ENCODE data around the gene NEDD8.

NEDD8 gene

DNA sequence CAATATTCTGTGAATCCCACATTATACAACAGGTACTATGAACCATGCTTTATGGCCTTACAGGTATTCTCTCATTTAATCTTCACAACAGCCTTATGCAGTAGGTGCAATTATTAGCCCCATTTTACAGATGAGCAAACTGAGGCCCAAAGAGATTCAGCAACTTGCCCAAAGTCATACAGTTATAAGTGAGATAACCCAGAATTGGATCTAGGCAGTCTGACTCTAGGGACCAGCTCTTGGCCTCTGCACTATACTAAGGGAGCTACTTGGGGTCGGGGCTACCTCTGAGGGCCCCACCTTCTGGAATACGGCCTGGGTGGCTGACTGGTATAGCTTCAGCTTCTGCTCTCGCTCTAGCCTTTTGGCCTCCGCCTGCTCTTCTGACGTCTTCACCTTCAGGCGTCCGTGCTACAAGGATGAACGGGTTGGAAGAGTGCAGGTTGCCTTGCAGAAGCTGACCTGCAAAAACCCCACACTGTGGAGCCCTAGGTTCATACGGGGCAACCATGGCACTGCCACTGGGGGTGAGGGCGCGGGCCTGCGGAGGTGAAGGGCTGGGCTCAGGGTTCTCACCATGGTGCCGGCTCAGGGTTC lies 38.5 kb upstream of the NEDD8 start:
- H3K4me3 ChIP-seq (ENCODE audit: low read depth, low read length): peak overlapping the region; percentile 67
- TF ChIP-seq, protein P1, sequence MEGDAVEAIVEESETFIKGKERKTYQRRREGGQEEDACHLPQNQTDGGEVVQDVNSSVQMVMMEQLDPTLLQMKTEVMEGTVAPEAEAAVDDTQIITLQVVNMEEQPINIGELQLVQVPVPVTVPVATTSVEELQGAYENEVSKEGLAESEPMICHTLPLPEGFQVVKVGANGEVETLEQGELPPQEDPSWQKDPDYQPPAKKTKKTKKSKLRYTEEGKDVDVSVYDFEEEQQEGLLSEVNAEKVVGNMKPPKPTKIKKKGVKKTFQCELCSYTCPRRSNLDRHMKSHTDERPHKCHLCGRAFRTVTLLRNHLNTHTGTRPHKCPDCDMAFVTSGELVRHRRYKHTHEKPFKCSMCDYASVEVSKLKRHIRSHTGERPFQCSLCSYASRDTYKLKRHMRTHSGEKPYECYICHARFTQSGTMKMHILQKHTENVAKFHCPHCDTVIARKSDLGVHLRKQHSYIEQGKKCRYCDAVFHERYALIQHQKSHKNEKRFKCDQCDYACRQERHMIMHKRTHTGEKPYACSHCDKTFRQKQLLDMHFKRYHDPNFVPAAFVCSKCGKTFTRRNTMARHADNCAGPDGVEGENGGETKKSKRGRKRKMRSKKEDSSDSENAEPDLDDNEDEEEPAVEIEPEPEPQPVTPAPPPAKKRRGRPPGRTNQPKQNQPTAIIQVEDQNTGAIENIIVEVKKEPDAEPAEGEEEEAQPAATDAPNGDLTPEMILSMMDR (IDR thresholded peaks at IDR 0.05; ENCODE audit: borderline replicate concordance, insufficient read depth, low read depth, low read length): no peak

DNA sequence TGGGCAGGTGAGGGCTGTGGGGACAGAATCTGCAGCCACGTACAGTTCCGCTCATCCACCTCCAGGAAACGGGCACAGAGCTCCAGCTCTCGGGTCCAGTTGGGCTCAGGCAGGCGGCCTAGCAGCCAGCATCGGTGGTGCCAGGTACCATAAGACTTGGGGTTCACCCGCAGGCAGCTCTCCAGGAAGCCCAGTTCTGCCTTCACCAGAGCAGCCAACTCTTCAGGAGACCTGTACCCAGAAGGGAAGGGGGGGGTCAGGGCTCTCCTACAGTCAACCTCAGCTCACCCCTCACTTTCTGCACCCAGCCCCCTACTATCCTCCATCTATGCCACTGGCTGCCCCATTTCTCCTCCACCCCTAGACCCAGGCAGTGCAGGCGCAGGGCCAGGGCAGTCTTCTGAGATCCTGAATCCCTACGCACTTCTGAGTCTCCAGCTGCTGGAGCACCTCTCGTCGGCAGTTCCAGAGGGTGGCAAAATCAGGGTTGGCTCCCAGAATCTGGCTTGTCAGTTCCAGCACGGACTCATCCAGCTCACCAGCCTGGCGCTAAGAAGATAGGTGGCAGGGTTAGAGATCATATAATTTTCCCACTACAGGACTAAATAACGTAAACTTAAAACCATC lies 37.9 kb upstream of the NEDD8 start:
- H3K4me3 ChIP-seq (ENCODE audit: low read depth, low read length): no peak overlapping the region
- TF ChIP-seq, protein P1 (IDR thresholded peaks at IDR 0.05; ENCODE audit: borderline replicate concordance, insufficient read depth, low read depth, low read length): no peak

DNA sequence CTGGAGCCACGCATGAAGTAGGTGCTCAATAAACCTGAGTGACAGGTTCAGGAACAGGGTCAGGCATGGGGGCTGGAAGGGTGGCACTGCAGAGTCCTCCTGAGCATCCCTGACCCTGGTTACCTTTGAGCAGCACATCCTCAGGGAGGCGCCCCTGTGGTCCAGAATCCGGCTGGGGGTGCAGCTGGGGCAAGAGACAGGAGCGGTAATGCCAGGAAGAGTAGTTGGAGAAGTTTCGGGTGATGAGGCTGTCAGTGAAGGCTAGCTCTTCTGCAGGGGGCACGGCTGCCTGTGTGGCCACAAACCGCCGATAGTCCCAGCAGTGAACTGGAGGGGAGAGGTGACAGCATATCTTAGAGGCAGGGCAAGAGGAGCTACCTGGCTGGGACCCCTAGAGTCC lies 37.2 kb upstream of the NEDD8 start:
- H3K4me3 ChIP-seq (ENCODE audit: low read depth, low read length): no peak overlapping the region
- TF ChIP-seq, protein P1 (IDR thresholded peaks at IDR 0.05; ENCODE audit: borderline replicate concordance, insufficient read depth, low read depth, low read length): no peak

DNA sequence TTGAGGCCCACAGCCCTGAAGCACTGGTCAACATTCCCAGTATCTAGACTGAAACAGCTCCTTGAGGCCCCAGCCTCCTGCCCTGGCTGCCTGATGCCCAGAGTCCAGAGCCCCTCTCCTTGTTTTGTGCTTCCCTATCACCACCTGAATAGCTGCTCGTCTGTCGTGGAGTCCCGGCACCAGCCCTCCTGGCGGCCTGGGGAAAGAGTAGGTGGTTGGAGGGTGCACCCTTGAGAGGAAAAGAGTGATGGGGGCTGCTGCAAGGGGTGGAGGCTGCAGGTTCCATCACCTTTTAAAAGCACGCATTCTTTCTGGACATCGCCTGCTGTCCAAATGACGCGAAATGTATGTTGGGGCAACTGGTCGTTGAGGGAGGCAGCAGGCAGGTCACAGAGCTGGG lies 36.1 kb upstream of the NEDD8 start:
- no peak overlapping the region for H3K4me3 ChIP-seq (ENCODE audit: low read depth, low read length)
- TF ChIP-seq, protein P1 (IDR thresholded peaks at IDR 0.05; ENCODE audit: borderline replicate concordance, insufficient read depth, low read depth, low read length): no peak

DNA sequence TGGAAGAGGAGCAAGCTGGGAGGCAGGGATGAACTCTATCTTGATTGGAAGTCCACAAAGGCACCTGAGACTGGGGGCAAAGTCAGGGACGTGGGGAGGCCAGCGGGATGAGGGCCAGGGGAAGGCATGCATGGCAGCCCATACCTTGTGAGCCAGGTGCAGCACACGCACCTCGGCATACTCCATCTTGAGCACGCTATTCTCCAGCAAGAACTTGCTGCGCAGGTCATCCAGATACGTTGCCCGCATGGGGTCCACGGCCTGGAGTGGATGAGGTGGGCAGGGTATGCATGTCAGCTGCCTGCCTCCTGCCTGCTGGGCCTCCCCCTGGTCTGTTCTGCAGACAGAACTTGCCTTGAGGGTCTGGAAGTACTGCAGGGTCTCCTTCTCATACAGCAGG lies 35.3 kb upstream of the NEDD8 start:
- no peak overlapping the region for H3K4me3 ChIP-seq (ENCODE audit: low read depth, low read length)
- TF ChIP-seq, protein P1 (IDR thresholded peaks at IDR 0.05; ENCODE audit: borderline replicate concordance, insufficient read depth, low read depth, low read length): no peak

DNA sequence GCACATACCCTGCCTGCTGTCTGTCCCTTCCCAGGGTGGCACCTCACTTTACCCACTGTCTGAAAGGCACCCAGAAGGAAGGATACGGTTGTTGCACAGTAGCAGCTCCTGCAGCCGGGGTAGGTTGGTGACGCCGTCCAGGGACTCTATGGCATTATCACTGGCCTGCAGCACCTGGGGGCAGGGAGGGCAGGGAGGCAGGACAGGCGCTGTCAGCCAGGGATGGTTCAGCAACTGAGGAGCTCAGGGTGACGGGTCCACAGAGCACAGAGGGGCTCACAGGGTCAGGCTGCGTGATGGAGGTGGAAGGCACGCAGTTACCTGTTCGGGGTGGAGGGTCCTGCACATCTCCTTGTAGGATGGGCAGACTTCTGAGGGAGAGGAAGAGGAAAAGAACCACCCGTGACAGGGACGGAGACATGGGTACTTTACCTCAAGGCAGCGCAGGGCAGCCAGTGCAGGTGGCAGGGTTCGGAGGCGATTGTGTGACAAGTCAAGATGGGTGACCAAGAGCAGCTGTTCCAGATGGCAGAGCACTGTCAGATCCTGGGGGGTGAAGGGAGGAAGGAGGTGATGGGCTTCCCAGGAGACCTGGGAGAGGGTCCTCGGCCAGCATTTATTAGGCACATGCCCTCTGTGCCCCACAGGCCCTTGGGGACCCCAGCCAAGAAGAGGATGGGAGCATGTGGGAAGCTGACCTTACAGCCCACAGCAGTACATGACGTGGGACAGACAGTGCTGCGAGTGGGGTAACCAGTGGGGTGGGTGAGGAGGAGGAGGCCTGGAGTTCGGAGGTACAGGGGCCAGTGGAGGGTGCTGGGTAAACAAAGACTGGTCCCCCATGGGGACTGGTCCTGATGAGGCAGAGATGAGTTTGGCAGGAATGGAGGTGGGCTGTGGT lies 34.4 kb upstream of the NEDD8 start:
- H3K4me3 ChIP-seq (ENCODE audit: low read depth, low read length): no peak overlapping the region
- TF ChIP-seq, protein P1 (IDR thresholded peaks at IDR 0.05; ENCODE audit: borderline replicate concordance, insufficient read depth, low read depth, low read length): no peak

All from GM12875 (cell line).